Epithelial cell of esophagus (primary cell): Measurements from ENCODE around the gene IL26.

Experiments
- DNase-seq: peaks from one replicate; pipeline ENCODE4 v3.0.0; 2010; ENCODE audit warnings: low read depth
- H3K4me3 ChIP-seq: 2 replicates; pipeline ENCODE4 v1.5.1; 2011; ENCODE audit warnings: mild to moderate bottlenecking, low read length, control low read depth
- TF ChIP-seq, protein P1 (sequence below): IDR thresholded peaks from 2 replicates; pipeline ENCODE4 v1.5.1; 2011; ENCODE audit warnings: low read depth, mild to moderate bottlenecking, low read length, control low read depth, inconsistent platforms; ENCODE audit not compliant: insufficient read depth; ENCODE audit errors: missing control alignments

Gene IL26

GRCh38 chr12:68229956-68230355 is 4.3 kb upstream of the IL26 start:
- H3K4me3 ChIP-seq: no peak overlapping the region
- TF ChIP-seq, protein P1, sequence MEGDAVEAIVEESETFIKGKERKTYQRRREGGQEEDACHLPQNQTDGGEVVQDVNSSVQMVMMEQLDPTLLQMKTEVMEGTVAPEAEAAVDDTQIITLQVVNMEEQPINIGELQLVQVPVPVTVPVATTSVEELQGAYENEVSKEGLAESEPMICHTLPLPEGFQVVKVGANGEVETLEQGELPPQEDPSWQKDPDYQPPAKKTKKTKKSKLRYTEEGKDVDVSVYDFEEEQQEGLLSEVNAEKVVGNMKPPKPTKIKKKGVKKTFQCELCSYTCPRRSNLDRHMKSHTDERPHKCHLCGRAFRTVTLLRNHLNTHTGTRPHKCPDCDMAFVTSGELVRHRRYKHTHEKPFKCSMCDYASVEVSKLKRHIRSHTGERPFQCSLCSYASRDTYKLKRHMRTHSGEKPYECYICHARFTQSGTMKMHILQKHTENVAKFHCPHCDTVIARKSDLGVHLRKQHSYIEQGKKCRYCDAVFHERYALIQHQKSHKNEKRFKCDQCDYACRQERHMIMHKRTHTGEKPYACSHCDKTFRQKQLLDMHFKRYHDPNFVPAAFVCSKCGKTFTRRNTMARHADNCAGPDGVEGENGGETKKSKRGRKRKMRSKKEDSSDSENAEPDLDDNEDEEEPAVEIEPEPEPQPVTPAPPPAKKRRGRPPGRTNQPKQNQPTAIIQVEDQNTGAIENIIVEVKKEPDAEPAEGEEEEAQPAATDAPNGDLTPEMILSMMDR: no peak
- peak; percentile 68 for DNase-seq

- TF ChIP-seq, protein P1: no peak
- DNase-seq: no peak
- H3K4me3 ChIP-seq: no peak overlapping the region
Observed at GRCh38 chr12:68227356-68227755, 1.7 kb upstream of the IL26 start.

DNA sequence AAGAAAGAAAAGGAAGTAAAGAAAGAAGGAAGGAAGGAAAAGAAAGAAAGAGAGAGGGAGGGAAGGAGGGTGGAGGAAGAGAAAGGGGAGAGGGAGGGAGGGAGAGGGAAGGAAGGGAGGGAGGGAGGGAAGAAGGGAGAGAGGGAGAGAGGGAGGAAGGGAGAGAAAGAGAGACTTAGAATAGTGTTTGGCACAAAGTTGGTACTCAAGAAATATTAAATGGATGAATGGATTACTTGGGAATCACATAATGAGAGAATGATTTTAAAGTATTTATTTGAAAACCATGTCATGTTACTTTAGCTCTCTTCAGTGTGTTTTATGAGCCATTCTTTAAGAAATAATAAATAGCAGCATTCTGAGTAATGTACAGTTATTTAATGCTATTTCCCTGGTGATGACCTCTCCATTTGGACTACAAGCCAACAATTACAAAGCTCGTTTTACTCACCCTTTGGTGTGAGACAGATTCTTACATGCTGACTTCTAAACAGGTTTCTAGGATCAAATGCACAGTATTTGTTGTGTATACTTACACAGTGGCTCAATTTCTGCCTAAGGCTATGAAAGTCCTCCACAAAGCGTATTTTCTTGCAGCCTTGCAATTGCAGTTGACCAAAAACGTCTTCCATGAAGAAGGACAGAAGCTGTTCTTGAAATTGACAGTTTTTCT is 861 bp downstream of the IL26 start:
- TF ChIP-seq, protein P1: no peak
- peak; percentile 86 for DNase-seq
- H3K4me3 ChIP-seq: no peak overlapping the region

- DNase-seq: peak; percentile 93
- TF ChIP-seq, protein P1: peak; percentile 93
- no peak overlapping the region for H3K4me3 ChIP-seq
Observed at GRCh38 chr12:68223067-68223747, 2.4 kb downstream of the IL26 start.

DNA sequence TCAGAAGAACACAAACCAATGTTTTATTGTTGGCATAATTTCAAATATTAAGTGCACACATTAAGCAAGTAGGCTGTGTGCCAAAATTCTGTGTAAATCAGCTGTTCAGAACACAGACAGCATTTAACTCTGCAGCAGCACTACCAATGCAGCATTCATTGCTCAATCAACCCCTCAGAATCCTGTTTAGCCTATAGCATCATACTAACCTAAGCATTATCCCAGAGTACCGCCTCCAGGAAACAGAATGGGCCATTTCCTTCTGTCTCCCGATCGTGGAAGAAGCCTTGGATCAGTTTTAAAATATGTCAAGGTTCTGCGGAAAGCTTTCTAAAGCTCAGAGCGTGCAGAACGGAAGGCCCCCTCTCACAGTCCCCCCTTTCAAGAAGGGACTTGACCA is 3.3 kb downstream of the IL26 start:
- peak overlapping the region; percentile 33 for H3K4me3 ChIP-seq
- peak; percentile 76 for DNase-seq
- TF ChIP-seq, protein P1: no peak

DNA sequence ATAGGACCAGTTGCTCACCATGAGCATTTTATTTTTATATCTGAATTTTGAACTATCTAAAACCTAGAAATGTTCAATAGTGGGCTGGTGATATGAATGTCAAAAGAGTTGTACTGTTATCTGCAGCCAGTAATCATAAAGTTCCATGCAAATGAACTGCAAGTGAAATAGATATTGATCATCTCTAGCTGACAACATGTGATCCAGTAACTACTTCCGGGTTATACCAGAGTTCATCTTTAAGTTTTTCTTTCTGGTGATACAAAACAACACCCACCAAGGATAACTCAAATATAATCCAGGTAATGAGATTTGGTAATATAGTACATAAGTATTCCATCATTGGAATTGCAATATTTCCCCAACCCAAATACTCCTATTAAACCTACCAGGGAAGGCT is 4.1 kb downstream of the IL26 start:
- no peak overlapping the region for H3K4me3 ChIP-seq
- no peak for DNase-seq
- TF ChIP-seq, protein P1: no peak
